Measurements from ENCODE around the gene RAET1E. TPM values are rescaled to one million over a fixed set of nuclear protein-coding genes. Genes with fewer than 3 reads are reported as not detected.
"Not testable (repeated sequence)": the region's sequence is repeated elsewhere in the genome, so short reads cannot be mapped to it uniquely, and the experiment has no call there.

RAET1E gene
- total RNA-seq (under 1 TPM; 0.35 to 0.50 TPM), polyA plus RNA-seq (ENCODE audit: insufficient read length in 6 of 6) (under 1 TPM; 0.20 to 0.69 (median 0.51) TPM)
- long read RNA-seq, donor 1: 0 reads
- long read RNA-seq, donor 2: 0 reads
- long read RNA-seq, donor 3: 0 reads
- long read RNA-seq, donor 4: 0 reads
- long read RNA-seq, donor 5: 0 reads
- long read RNA-seq, donor 6: 0 reads
- long read RNA-seq, donor 7: 0 reads
- long read RNA-seq, donor 8: 0 reads
- long read RNA-seq, donor 9: 0 reads
- long read RNA-seq, donor 10, partial matches to known transcripts: 0 of 2 reads
- long read RNA-seq, donor 10, other reads (novel, unspliced or antisense): 2 of 2 reads
- long read RNA-seq, donor 11: 0 reads
- long read RNA-seq, donor 12: 0 reads

- intact Hi-C loops (cut with DNase I): no loop called here
- Histone ChIP-seq H3K9me3 (no peaks in the 10 kb centered on the region), H3K27ac (peak within 1 kb of the TSS; percentile 69 to 71), H3K4me1 (peaks cover 12 to 33% of the 10 kb centered on the region in 2 donors), H3K4me3 (no peak within 1 kb of the TSS), H3K36me3 (no peaks in the 10 kb centered on the region), H3K27me3 (no peaks in the 10 kb centered on the region)
- DNase-seq: peak in 1 of 4 donors; percentile 10
- TF ChIP-seq, protein P1, sequence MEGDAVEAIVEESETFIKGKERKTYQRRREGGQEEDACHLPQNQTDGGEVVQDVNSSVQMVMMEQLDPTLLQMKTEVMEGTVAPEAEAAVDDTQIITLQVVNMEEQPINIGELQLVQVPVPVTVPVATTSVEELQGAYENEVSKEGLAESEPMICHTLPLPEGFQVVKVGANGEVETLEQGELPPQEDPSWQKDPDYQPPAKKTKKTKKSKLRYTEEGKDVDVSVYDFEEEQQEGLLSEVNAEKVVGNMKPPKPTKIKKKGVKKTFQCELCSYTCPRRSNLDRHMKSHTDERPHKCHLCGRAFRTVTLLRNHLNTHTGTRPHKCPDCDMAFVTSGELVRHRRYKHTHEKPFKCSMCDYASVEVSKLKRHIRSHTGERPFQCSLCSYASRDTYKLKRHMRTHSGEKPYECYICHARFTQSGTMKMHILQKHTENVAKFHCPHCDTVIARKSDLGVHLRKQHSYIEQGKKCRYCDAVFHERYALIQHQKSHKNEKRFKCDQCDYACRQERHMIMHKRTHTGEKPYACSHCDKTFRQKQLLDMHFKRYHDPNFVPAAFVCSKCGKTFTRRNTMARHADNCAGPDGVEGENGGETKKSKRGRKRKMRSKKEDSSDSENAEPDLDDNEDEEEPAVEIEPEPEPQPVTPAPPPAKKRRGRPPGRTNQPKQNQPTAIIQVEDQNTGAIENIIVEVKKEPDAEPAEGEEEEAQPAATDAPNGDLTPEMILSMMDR (IDR thresholded peaks at IDR 0.05): no peak
- no peak for ATAC-seq
These were observed at the start of gene RAET1E for GRCh38 chr6:149897855-149898744. Gene RAET1E (minus strand): TSS chr6:149898113. CDS start chr6:149890901, 7,212 bp downstream.

- intact Hi-C loops (cut with DNase I); DNase-seq; H3K4me3 ChIP-seq; H3K9me3 ChIP-seq; ATAC-seq; H3K36me3 ChIP-seq; H3K4me1 ChIP-seq; H3K27ac ChIP-seq: not testable (repeated sequence)
- H3K27me3 ChIP-seq: peaks cover 14 to 55% of the 10 kb centered on the region in 2 donors
These were observed 49.6 kb upstream of the RAET1E start for GRCh38 chr6:149947533-149947932.

GRCh38 chr6:149946631-149947030 is 48.7 kb upstream of the RAET1E start:
- H3K9me3 ChIP-seq; DNase-seq; H3K36me3 ChIP-seq; H3K4me1 ChIP-seq; ATAC-seq; H3K27ac ChIP-seq; intact Hi-C loops (cut with DNase I); H3K4me3 ChIP-seq: not testable (repeated sequence)
- H3K27me3 ChIP-seq: peaks cover 8 to 55% of the 10 kb centered on the region in 2 donors

GRCh38 chr6:149945276-149945675 is 47.4 kb upstream of the RAET1E start:
- ATAC-seq; H3K36me3 ChIP-seq; DNase-seq; H3K4me3 ChIP-seq; H3K27ac ChIP-seq; intact Hi-C loops (cut with DNase I); H3K9me3 ChIP-seq: not testable (repeated sequence)
- Histone ChIP-seq H3K27me3 (peaks cover 20 to 55% of the 10 kb centered on the region in 2 donors), H3K4me1 (peaks cover 3 to 15% of the 10 kb centered on the region in 2 donors)

GRCh38 chr6:149943321-149943720 is 45.4 kb upstream of the RAET1E start:
- Histone ChIP-seq H3K27me3 (peaks cover 32 to 55% of the 10 kb centered on the region in 2 donors), H3K4me1 (peaks cover 11 to 25% of the 10 kb centered on the region in 2 donors)
- H3K9me3 ChIP-seq; H3K36me3 ChIP-seq; H3K27ac ChIP-seq; DNase-seq; intact Hi-C loops (cut with DNase I); H3K4me3 ChIP-seq; ATAC-seq: not testable (repeated sequence)

- Histone ChIP-seq H3K4me3 (peak overlapping the region; percentile 47 to 58), H3K9me3 (no peaks in the 10 kb centered on the region), H3K27me3 (peaks cover 37 to 59% of the 10 kb centered on the region in 2 donors), H3K27ac (peak overlapping the region in 1 of 2 donors; percentile 57), H3K4me1 (peaks cover 12 to 28% of the 10 kb centered on the region in 2 donors), H3K36me3 (no peaks in the 10 kb centered on the region)
- intact Hi-C loops (cut with DNase I): no loop called here
- DNase-seq (no peak), ATAC-seq (no peak)
- TF ChIP-seq, protein P1 (IDR thresholded peaks at IDR 0.05): no peak
These were observed 44.5 kb upstream of the RAET1E start for GRCh38 chr6:149942461-149942829.

All from left lung (tissue), 14 donors.